A549 (cell line): ENCODE data around the gene KCND3.

Source experiments
- CEBPB ChIP-seq, 2 experiments: fragments of >200 bp in 1 of 2; sonication (Bioruptor Twin) in 1 of 2; formaldehyde crosslinking in 1 of 2; IDR thresholded peaks; 2 replicates each; pipeline ENCODE4 v1.6.1; 2012 to 2016
- CHD4 ChIP-seq: fragments of 200-600 bp; sonication (generic); IDR thresholded peaks from 2 replicates; pipeline ENCODE4 v1.6.1; 2016; ENCODE audit warnings: antibody characterized with exemption, mild to moderate bottlenecking, borderline replicate concordance
- EP300 ChIP-seq, 2 experiments: fragments of >200 bp; sonication (Bioruptor Twin); formaldehyde crosslinking; IDR thresholded peaks; 2 replicates in 1 of 2; 3 replicates in 1 of 2; pipeline ENCODE4 v1.6.1; 2016 to 2017
- HDAC2 ChIP-seq: fragments of 200-600 bp; sonication (generic); IDR thresholded peaks from 2 replicates; pipeline ENCODE4 v1.6.1; 2016
- POLR2A ChIP-seq: IDR thresholded peaks from 2 replicates; pipeline ENCODE4 v1.6.1; 2012; ENCODE audit warnings: mild to moderate bottlenecking, low read length
- RFX5 ChIP-seq: fragments of 450-650 bp; IDR thresholded peaks from 2 replicates; pipeline ENCODE4 v1.7.1; 2014; ENCODE audit warnings: antibody characterized with exemption, mild to moderate bottlenecking, moderate library complexity
- TF ChIP-seq, protein P1 (sequence below): fragments of >200 bp; sonication (Bioruptor Twin); formaldehyde crosslinking; IDR thresholded peaks from 3 replicates; pipeline ENCODE4 v1.5.1; 2016

DNA sequence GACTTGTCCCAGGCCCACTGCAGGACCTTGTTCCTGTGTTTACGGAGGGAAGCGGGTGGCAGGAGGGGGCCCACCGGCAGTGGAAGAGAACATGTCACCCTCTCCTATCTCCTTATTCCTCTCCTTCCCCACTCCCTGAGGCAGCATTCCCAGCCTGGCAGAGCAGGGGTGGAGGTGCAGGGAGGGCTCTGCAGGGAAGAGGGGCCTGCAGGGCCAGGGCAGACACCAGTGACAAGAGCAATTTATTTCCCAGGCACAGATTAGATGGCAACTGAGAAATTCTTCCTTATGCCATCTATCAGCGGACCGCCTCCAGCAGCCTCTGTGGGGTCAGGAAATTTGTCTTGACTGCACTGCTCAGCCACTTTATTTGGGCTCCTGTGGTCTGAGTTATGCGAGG is 127.9 kb downstream of the KCND3 start:
- TF ChIP-seq POLR2A = no peak
- TF ChIP-seq EP300 (IDR thresholded peaks at IDR 0.05) = no peak
- TF ChIP-seq CEBPB (IDR thresholded peaks at IDR 0.05) = no peak
- TF ChIP-seq RFX5 = no peak
- TF ChIP-seq, protein P1, sequence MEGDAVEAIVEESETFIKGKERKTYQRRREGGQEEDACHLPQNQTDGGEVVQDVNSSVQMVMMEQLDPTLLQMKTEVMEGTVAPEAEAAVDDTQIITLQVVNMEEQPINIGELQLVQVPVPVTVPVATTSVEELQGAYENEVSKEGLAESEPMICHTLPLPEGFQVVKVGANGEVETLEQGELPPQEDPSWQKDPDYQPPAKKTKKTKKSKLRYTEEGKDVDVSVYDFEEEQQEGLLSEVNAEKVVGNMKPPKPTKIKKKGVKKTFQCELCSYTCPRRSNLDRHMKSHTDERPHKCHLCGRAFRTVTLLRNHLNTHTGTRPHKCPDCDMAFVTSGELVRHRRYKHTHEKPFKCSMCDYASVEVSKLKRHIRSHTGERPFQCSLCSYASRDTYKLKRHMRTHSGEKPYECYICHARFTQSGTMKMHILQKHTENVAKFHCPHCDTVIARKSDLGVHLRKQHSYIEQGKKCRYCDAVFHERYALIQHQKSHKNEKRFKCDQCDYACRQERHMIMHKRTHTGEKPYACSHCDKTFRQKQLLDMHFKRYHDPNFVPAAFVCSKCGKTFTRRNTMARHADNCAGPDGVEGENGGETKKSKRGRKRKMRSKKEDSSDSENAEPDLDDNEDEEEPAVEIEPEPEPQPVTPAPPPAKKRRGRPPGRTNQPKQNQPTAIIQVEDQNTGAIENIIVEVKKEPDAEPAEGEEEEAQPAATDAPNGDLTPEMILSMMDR = no peak
- TF ChIP-seq CHD4 = no peak
- no peak for TF ChIP-seq HDAC2
